ENCODE data around the gene CFB.
A peak's percentile ranks its signal among the peaks of the same experiment; 100 is the strongest.

Gene CFB

DNA sequence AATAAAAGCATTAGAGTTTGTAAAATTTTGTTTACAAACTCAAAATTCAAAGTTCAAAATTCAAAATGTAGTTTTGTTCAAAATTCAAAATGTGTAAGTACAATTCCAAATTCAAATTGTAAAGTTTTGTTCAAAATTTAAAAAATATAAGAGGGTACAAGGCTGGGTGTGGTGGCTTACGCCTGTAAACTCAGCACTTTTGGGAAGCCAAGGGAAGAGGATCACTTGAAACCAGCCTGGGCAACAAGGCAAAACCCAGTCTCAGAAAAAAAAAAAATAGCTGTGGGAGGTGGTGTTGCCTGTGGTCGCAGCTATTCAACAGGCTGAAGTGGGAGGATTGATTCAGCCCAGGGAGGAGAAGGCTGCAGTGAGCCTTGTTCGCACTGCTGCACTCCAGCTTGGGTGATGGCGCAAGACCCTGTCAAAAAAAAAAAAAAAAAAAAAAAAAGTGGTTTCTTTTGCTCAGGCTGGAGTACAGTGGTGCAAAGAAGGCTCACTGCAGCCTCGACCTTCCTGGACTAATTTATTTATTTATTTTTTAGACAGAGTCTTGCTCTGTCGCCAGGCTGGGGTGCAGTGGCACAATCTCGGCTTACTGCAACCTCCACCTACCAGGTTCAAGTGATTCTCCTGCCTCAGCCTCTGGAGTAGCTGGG is 38.6 kb upstream of the CFB start (continued):
- TF ChIP-seq ZNF837 (tag by site-specific recombination; IDR thresholded peaks at IDR 0.05) (no peak), SETDB1 (IDR thresholded peaks at IDR 0.05; ENCODE audit: insufficient read length, low read length) (no peak), EGR2 (tag by site-specific recombination; IDR thresholded peaks at IDR 0.05; ENCODE audit: low read depth) (peak; percentile 77), ZNF19 (tag by site-specific recombination; IDR thresholded peaks at IDR 0.05; ENCODE audit: low read depth) (no peak), ZNF629 (tag by site-specific recombination; IDR thresholded peaks at IDR 0.05) (no peak), ZNF2 (tag by site-specific recombination; IDR thresholded peaks at IDR 0.05) (no peak), ZNF610 (tag by site-specific recombination; IDR thresholded peaks at IDR 0.05; ENCODE audit: borderline replicate concordance) (no peak), ZNF48 (tag by site-specific recombination; IDR thresholded peaks at IDR 0.05) (no peak), ZNF830 (tag by site-specific recombination; IDR thresholded peaks at IDR 0.05; ENCODE audit: low read depth) (no peak), SP7 (tag by site-specific recombination; IDR thresholded peaks at IDR 0.05) (no peak), ZNF16 (tag by site-specific recombination; IDR thresholded peaks at IDR 0.05; ENCODE audit: low read depth) (no peak), SP3 (tag by site-specific recombination; IDR thresholded peaks at IDR 0.05) (no peak), ZNF391 (tag by site-specific recombination; IDR thresholded peaks at IDR 0.05; ENCODE audit: borderline replicate concordance, low read depth) (no peak), ZNF114 (tag by site-specific recombination; IDR thresholded peaks at IDR 0.05) (no peak), SCRT1 (tag by site-specific recombination; IDR thresholded peaks at IDR 0.05; ENCODE audit: borderline replicate concordance) (peak; percentile 84), ZFP3 (tag by site-specific recombination; IDR thresholded peaks at IDR 0.05; ENCODE audit: low read depth) (no peak), ZNF792 (tag by site-specific recombination; IDR thresholded peaks at IDR 0.05) (no peak), ZNF223 (tag by site-specific recombination; IDR thresholded peaks at IDR 0.05) (no peak), FEZF1 (tag by site-specific recombination; IDR thresholded peaks at IDR 0.05) (no peak), ZXDB (tag by site-specific recombination; IDR thresholded peaks at IDR 0.05) (no peak), ZNF600 (tag by site-specific recombination; IDR thresholded peaks at IDR 0.05) (no peak), GLIS1 (tag by site-specific recombination; IDR thresholded peaks at IDR 0.05) (no peak), ZNF140 (tag by site-specific recombination; IDR thresholded peaks at IDR 0.05) (no peak), TCF7L2 (IDR thresholded peaks at IDR 0.05; ENCODE audit: borderline replicate concordance, low read depth, low read length) (no peak), ZNF202 (tag by site-specific recombination; IDR thresholded peaks at IDR 0.05; ENCODE audit: borderline replicate concordance) (no peak), ZNF155 (tag by site-specific recombination; IDR thresholded peaks at IDR 0.05) (no peak), ZNF777 (tag by site-specific recombination; IDR thresholded peaks at IDR 0.05; ENCODE audit: borderline replicate concordance) (no peak), ZBTB17 (tag by site-specific recombination; IDR thresholded peaks at IDR 0.05) (peak; percentile 49; the same call in 1 of the 2 replicates), ZNF239 (tag by site-specific recombination; IDR thresholded peaks at IDR 0.05) (no peak), KLF16 (tag by site-specific recombination; IDR thresholded peaks at IDR 0.05) (no peak), ZNF274 (IDR thresholded peaks at IDR 0.05; ENCODE audit: low read length) (no peak), ZNF274 (tag by site-specific recombination; IDR thresholded peaks at IDR 0.05; ENCODE audit: borderline replicate concordance) (no peak)
- TF ChIP-seq, protein P1, sequence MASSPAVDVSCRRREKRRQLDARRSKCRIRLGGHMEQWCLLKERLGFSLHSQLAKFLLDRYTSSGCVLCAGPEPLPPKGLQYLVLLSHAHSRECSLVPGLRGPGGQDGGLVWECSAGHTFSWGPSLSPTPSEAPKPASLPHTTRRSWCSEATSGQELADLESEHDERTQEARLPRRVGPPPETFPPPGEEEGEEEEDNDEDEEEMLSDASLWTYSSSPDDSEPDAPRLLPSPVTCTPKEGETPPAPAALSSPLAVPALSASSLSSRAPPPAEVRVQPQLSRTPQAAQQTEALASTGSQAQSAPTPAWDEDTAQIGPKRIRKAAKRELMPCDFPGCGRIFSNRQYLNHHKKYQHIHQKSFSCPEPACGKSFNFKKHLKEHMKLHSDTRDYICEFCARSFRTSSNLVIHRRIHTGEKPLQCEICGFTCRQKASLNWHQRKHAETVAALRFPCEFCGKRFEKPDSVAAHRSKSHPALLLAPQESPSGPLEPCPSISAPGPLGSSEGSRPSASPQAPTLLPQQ (tag by site-specific recombination; IDR thresholded peaks at IDR 0.05), result no peak
- TF ChIP-seq, protein P2, sequence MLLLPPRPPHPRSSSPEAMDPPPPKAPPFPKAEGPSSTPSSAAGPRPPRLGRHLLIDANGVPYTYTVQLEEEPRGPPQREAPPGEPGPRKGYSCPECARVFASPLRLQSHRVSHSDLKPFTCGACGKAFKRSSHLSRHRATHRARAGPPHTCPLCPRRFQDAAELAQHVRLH (tag by site-specific recombination; IDR thresholded peaks at IDR 0.05), result no peak
- TF ChIP-seq, protein P3, sequence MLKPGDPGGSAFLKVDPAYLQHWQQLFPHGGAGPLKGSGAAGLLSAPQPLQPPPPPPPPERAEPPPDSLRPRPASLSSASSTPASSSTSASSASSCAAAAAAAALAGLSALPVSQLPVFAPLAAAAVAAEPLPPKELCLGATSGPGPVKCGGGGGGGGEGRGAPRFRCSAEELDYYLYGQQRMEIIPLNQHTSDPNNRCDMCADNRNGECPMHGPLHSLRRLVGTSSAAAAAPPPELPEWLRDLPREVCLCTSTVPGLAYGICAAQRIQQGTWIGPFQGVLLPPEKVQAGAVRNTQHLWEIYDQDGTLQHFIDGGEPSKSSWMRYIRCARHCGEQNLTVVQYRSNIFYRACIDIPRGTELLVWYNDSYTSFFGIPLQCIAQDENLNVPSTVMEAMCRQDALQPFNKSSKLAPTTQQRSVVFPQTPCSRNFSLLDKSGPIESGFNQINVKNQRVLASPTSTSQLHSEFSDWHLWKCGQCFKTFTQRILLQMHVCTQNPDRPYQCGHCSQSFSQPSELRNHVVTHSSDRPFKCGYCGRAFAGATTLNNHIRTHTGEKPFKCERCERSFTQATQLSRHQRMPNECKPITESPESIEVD (tag by site-specific recombination; IDR thresholded peaks at IDR 0.05), result no peak
- TF ChIP-seq, protein P4, sequence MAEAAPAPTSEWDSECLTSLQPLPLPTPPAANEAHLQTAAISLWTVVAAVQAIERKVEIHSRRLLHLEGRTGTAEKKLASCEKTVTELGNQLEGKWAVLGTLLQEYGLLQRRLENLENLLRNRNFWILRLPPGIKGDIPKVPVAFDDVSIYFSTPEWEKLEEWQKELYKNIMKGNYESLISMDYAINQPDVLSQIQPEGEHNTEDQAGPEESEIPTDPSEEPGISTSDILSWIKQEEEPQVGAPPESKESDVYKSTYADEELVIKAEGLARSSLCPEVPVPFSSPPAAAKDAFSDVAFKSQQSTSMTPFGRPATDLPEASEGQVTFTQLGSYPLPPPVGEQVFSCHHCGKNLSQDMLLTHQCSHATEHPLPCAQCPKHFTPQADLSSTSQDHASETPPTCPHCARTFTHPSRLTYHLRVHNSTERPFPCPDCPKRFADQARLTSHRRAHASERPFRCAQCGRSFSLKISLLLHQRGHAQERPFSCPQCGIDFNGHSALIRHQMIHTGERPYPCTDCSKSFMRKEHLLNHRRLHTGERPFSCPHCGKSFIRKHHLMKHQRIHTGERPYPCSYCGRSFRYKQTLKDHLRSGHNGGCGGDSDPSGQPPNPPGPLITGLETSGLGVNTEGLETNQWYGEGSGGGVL (tag by site-specific recombination; IDR thresholded peaks at IDR 0.05), result no peak

Measured in HEK293 (cell line).